Mucosa of descending colon (tissue), 3 donors: ENCODE data around the gene RAMP2. TPM values are rescaled to one million over a fixed set of nuclear protein-coding genes. Genes with fewer than 3 reads are reported as not detected.

Experiments
- ATAC-seq: fragments of 200-7000 bp; cut with Tn5 transposase; one replicate; pipeline ENCODE4 v1.9.1; 2020; ENCODE audit warnings: mild to moderate bottlenecking, moderate library complexity
- DNase-seq, 3 donors: peaks; one replicate each; pipeline ENCODE4 v3.0.0-alpha.2; 2020
- H3K36me3 ChIP-seq: fragments of 200-600 bp; one replicate; pipeline ENCODE4 v1.8.0; 2021; ENCODE audit warnings: low read depth, mild to moderate bottlenecking
- H3K4me1 ChIP-seq: fragments of 200-600 bp; one replicate; pipeline ENCODE4 v1.8.0; 2021; ENCODE audit warnings: low read depth, mild to moderate bottlenecking
- H3K4me3 ChIP-seq: fragments of 200-600 bp; one replicate; pipeline ENCODE4 v1.8.0; 2021; ENCODE audit warnings: mild to moderate bottlenecking
- H3K9me3 ChIP-seq: fragments of 200-600 bp; one replicate; pipeline ENCODE4 v1.8.0; 2021; ENCODE audit warnings: mild to moderate bottlenecking
- intact Hi-C, 2 donors: fragments of 100-400 bp; cut with DNase I in 1 of 2; cut with micrococcal nuclease in 1 of 2; formaldehyde crosslinking; loops; one replicate each; pipeline versions ENCODE4 v1.11.0 to v1.11.1; 2022; cut with DNase I, micrococcal nuclease
- total RNA-seq, 3 donors: library from RNA; stranded (reverse); fragmentation: NEBNext Ultra II Directional in 2 of 3; extraction: Animal tissue kit (Norgen Biotek cat#: 25700) in 2 of 3; gene quantifications; one replicate each; pipeline versions ENCODE4 v1.2.1 to v1.2.4, GENCODE V29; 2021 to 2023
- TF ChIP-seq, protein P1 (sequence below): fragments of 200-600 bp; IDR thresholded peaks from one replicate; pipeline ENCODE4 v1.8.0; 2022; ENCODE audit warnings: antibody characterized with exemption, mild to moderate bottlenecking
- donor health status: DM: no; HTN: no; CAD: no; lungs with moderate emphysema.
- donor health status: DM: no; HTN: no; CAD: no.
- donor health status: DM: no; HTN: yes; CAD: no.

RAMP2 gene
- total RNA-seq, 3 donors from 2014 or later: 5.7 to 17.2 (median 10.3) TPM

GRCh38 chr17:42743595-42744282 is 17.3 kb upstream of the RAMP2 start:
- ATAC-seq (no peak), DNase-seq (no peak)
- Histone ChIP-seq H3K36me3 (no peaks in the 10 kb centered on the region), H3K4me1 (peaks cover 10% of the 10 kb centered on the region), H3K9me3 (no peaks in the 10 kb centered on the region), H3K4me3 (peak overlapping the region; percentile 54)
- intact Hi-C loops: no loop called here
- TF ChIP-seq, protein P1, sequence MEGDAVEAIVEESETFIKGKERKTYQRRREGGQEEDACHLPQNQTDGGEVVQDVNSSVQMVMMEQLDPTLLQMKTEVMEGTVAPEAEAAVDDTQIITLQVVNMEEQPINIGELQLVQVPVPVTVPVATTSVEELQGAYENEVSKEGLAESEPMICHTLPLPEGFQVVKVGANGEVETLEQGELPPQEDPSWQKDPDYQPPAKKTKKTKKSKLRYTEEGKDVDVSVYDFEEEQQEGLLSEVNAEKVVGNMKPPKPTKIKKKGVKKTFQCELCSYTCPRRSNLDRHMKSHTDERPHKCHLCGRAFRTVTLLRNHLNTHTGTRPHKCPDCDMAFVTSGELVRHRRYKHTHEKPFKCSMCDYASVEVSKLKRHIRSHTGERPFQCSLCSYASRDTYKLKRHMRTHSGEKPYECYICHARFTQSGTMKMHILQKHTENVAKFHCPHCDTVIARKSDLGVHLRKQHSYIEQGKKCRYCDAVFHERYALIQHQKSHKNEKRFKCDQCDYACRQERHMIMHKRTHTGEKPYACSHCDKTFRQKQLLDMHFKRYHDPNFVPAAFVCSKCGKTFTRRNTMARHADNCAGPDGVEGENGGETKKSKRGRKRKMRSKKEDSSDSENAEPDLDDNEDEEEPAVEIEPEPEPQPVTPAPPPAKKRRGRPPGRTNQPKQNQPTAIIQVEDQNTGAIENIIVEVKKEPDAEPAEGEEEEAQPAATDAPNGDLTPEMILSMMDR: no peak

DNA sequence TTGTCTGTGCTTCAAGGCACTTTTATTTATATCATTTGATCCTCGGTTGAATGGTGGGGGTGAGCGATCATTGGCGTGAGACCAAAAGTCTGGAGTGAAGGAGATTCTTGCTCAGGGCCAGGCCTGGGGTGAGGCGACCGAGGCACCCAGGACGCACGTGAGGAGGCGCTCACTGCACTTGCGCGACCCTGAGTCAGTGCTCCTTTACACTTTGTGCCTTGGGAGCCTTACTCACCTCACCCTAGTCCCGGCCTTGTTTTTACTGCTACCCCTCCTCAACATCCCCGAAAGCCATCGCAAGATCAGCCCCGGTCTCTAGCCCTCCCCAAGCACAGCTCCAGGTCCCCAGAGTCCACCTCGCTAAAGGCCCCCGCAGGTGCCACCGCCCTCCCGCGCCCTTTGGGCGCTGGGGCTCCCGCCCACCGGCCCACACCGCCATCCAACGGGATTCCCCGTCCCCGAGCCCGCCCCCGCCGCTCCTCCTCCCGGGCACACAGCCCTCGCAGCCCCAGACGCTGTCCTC is 16.7 kb upstream of the RAMP2 start:
- intact Hi-C loops: no loop called here
- peaks cover 10% of the 10 kb centered on the region for H3K4me1 ChIP-seq

GRCh38 chr17:42744806-42745617 is 16.0 kb upstream of the RAMP2 start, which contains the start of gene EZH1:
Gene EZH1, minus strand, starts transcription at chr17:42745040. Its CDS starts 16,099 bp downstream, at chr17:42728941.
- peak within 1 kb of the TSS; percentile 54 for H3K4me3 ChIP-seq
- TF ChIP-seq, protein P1: no peak
- peaks cover 10% of the 10 kb centered on the region for H3K4me1 ChIP-seq
- intact Hi-C loops: no loop called here
- DNase-seq: peak; percentile 87 to 95 (median 91)
- no peaks in the 10 kb centered on the region for H3K36me3 ChIP-seq
- H3K9me3 ChIP-seq: no peaks in the 10 kb centered on the region
- ATAC-seq: peak; percentile 98

More for the DNA sequence above, 16.7 kb upstream of the RAMP2 start:
- Histone ChIP-seq H3K4me3 (peak overlapping the region; percentile 54), H3K9me3 (no peaks in the 10 kb centered on the region), H3K36me3 (no peaks in the 10 kb centered on the region)
- DNase-seq (peak; percentile 74 to 87 (median 82)), ATAC-seq (peak; percentile 87)
- TF ChIP-seq, protein P1: no peak

GRCh38 chr17:42748202-42748907 is 12.7 kb upstream of the RAMP2 start:
- TF ChIP-seq, protein P1: no peak
- DNase-seq (no peak), ATAC-seq (no peak)
- intact Hi-C loops: no loop called here
- no peaks in the 10 kb centered on the region for H3K9me3 ChIP-seq
- H3K36me3 ChIP-seq: no peaks in the 10 kb centered on the region
- peaks cover 7% of the 10 kb centered on the region for H3K4me1 ChIP-seq
- no peak overlapping the region for H3K4me3 ChIP-seq
